H1 (cell line): Measurements from ENCODE around the gene PGLYRP2. TPM values are rescaled to one million over a fixed set of nuclear protein-coding genes. Genes with fewer than 3 reads are reported as not detected.

Experiments
- CTCF ChIA-PET: fragments of 300-600 bp; sonication (Branson Sonifier 250); formaldehyde crosslinking; loops from one replicate; lab custom pipeline; 2021; ENCODE audit not compliant: partially characterized antibody; lab: Charles Lee
- POLR2A ChIA-PET: fragments of 300-600 bp; sonication (Branson Sonifier 250); formaldehyde crosslinking; loops from one replicate; lab custom pipeline; 2021; ENCODE audit warnings: inconsistent platforms; ENCODE audit not compliant: partially characterized antibody; lab: Charles Lee
- DNase-seq, 2 experiments: peaks; one replicate each; pipeline versions ENCODE4 v3.0.0 to v3.0.0-alpha.2; 2010 to 2022; ENCODE audit warnings: low spot score in 2 of 2, low read depth in 1 of 2, mixed read lengths in 1 of 2
- FAIRE-seq: peaks from 2 replicates; lab custom pipeline; 2011; peaks lifted over from hg19 to GRCh38; lab: Jason Lieb, UNC
- H2AFZ ChIP-seq: 2 replicates; pipeline ENCODE4 v1.8.1; 2012; ENCODE audit warnings: low read length, inconsistent platforms
- H2AK5ac ChIP-seq: 2 replicates; pipeline ENCODE4 v1.6.1; 2013; ENCODE audit warnings: low read depth, low read length
- H2BK120ac ChIP-seq: replicated peaks from 2 replicates; pipeline ENCODE3; 2013; ENCODE audit warnings: low read depth, low read length, inconsistent platforms
- H2BK12ac ChIP-seq: 2 replicates; pipeline ENCODE4 v1.6.1; 2013; ENCODE audit warnings: low read depth, low read length
- H2BK15ac ChIP-seq: 2 replicates; pipeline ENCODE4 v1.6.1; 2013; ENCODE audit warnings: low read length
- H2BK20ac ChIP-seq: 2 replicates; pipeline ENCODE4 v1.6.1; 2013; ENCODE audit warnings: low read length
- H2BK5ac ChIP-seq: 2 replicates; pipeline ENCODE4 v1.6.1; 2013; ENCODE audit warnings: low read depth, low read length
- H3K14ac ChIP-seq: 2 replicates; pipeline ENCODE4 v1.6.1; 2013; ENCODE audit warnings: inconsistent platforms; ENCODE audit not compliant: insufficient read length
- H3K18ac ChIP-seq: 2 replicates; pipeline ENCODE4 v1.6.1; 2013; ENCODE audit warnings: low read length; ENCODE audit errors: extremely low read depth
- H3K23ac ChIP-seq: 2 replicates; pipeline ENCODE4 v1.6.1; 2013; ENCODE audit warnings: inconsistent platforms; ENCODE audit not compliant: insufficient read length
- H3K23me2 ChIP-seq: 2 replicates; pipeline ENCODE4 v1.6.1; 2013; ENCODE audit warnings: low read depth, low read length
- H3K27ac ChIP-seq: 2 replicates; pipeline ENCODE4 v1.6.1; 2011; ENCODE audit warnings: low read depth, low read length, inconsistent platforms
- H3K27me3 ChIP-seq, 4 experiments: replicated peaks in 1 of 4; 1 replicate in 1 of 4; 2 replicates in 3 of 4; pipeline versions ENCODE4 v1.6.1 to v1.8.1; 2011 to 2013; ENCODE audit warnings: low read length in 3 of 4, mild to moderate bottlenecking in 3 of 4, inconsistent platforms in 2 of 4, mixed read lengths in 2 of 4, moderate library complexity in 1 of 4; ENCODE audit not compliant: control insufficient read depth in 3 of 4, insufficient read depth in 3 of 4; ENCODE audit errors: extremely low read depth in 1 of 4
- H3K36me3 ChIP-seq, 4 experiments: 2 replicates each; pipeline versions ENCODE4 v1.6.1 to v1.8.1; 2011 to 2013; ENCODE audit warnings: mild to moderate bottlenecking in 4 of 4, low read length in 3 of 4, moderate library complexity in 2 of 4, control low read depth in 1 of 4, inconsistent platforms in 1 of 4; ENCODE audit not compliant: insufficient read depth in 4 of 4, control insufficient read depth in 2 of 4
- H3K4ac ChIP-seq: replicated peaks from 2 replicates; pipeline ENCODE3; 2013; ENCODE audit warnings: low read length, low read depth, mixed read lengths, inconsistent platforms; ENCODE audit not compliant: insufficient read length
- H3K4me1 ChIP-seq, 4 experiments: replicated peaks in 1 of 4; 1 replicate in 1 of 4; 2 replicates in 3 of 4; pipeline versions ENCODE4 v1.6.1 to v1.8.1; 2011 to 2013; ENCODE audit warnings: low read length in 3 of 4, inconsistent platforms in 2 of 4, mixed read lengths in 1 of 4; ENCODE audit not compliant: insufficient read depth in 4 of 4, control insufficient read depth in 3 of 4
- H3K4me2 ChIP-seq, 2 experiments: 2 replicates each; pipeline versions ENCODE4 v1.6.1 to v1.8.1; 2011 to 2013; ENCODE audit warnings: low read depth in 2 of 2, low read length in 2 of 2, control low read depth in 1 of 2, inconsistent platforms in 1 of 2, mild to moderate bottlenecking in 1 of 2; ENCODE audit not compliant: insufficient read depth in 1 of 2
- H3K4me3 ChIP-seq, 4 experiments: fragments of 200-600, 300-600 bp in 1 of 4; sonication (generic), shearing (Covaris generic), sonication (Bioruptor Twin) in 1 of 4; 2 replicates each; pipeline versions ENCODE4 v1.5.1 to v1.8.1; 2011 to 2016; ENCODE audit warnings: low read length in 4 of 4, low read depth in 3 of 4, control low read depth in 2 of 4, inconsistent platforms in 2 of 4, mild to moderate bottlenecking in 2 of 4, mixed read lengths in 1 of 4, moderate library complexity in 1 of 4; ENCODE audit not compliant: insufficient read depth in 2 of 4; ENCODE audit errors: extremely low read depth in 1 of 4
- H3K56ac ChIP-seq: replicated peaks from 2 replicates; pipeline ENCODE3; 2013; ENCODE audit warnings: low read depth, mild to moderate bottlenecking, mixed read lengths, low read length, inconsistent platforms; ENCODE audit not compliant: insufficient read length
- H3K79me1 ChIP-seq: 2 replicates; pipeline ENCODE4 v1.6.1; 2013; ENCODE audit warnings: low read depth, low read length, control low read depth
- H3K79me2 ChIP-seq, 2 experiments: 2 replicates each; pipeline versions ENCODE4 v1.6.1 to v1.8.1; 2012 to 2013; ENCODE audit warnings: low read length in 2 of 2, mild to moderate bottlenecking in 2 of 2, inconsistent platforms in 1 of 2; ENCODE audit not compliant: insufficient read depth in 2 of 2, control insufficient read depth in 1 of 2
- H3K9ac ChIP-seq, 4 experiments: replicated peaks in 1 of 4; 1 replicate in 1 of 4; 2 replicates in 3 of 4; pipeline versions ENCODE4 v1.6.1 to v1.8.1; 2011 to 2013; ENCODE audit warnings: low read depth in 3 of 4, low read length in 3 of 4, control low read depth in 2 of 4, mild to moderate bottlenecking in 2 of 4, moderate library complexity in 2 of 4, inconsistent platforms in 1 of 4; ENCODE audit errors: extremely low read depth in 1 of 4
- H3K9me3 ChIP-seq, 2 experiments: 2 replicates each; pipeline versions ENCODE4 v1.6.1 to v1.8.1; 2012 to 2013; ENCODE audit warnings: mild to moderate bottlenecking in 2 of 2, moderate library complexity in 2 of 2, control low read depth in 1 of 2, inconsistent platforms in 1 of 2, low read depth in 1 of 2, low read length in 1 of 2, mixed read lengths in 1 of 2; ENCODE audit not compliant: insufficient read depth in 2 of 2
- H4K20me1 ChIP-seq, 2 experiments: replicated peaks in 1 of 2; 2 replicates each; pipeline versions ENCODE3 to v1.8.1; 2011 to 2013; ENCODE audit warnings: inconsistent platforms in 2 of 2, low read length in 2 of 2, mild to moderate bottlenecking in 1 of 2; ENCODE audit not compliant: insufficient read depth in 2 of 2, control insufficient read depth in 1 of 2
- H4K5ac ChIP-seq: 2 replicates; pipeline ENCODE4 v1.6.1; 2013; ENCODE audit warnings: low read length, low read depth, mixed read lengths, inconsistent platforms; ENCODE audit not compliant: insufficient read length
- H4K8ac ChIP-seq: 2 replicates; pipeline ENCODE4 v1.8.0; 2013; ENCODE audit warnings: mild to moderate bottlenecking, moderate library complexity, low read length, inconsistent platforms; ENCODE audit not compliant: insufficient read depth; ENCODE audit errors: extremely low read depth
- H4K91ac ChIP-seq: replicated peaks from 2 replicates; pipeline ENCODE3; 2013; ENCODE audit warnings: low read length, mixed read lengths, inconsistent platforms; ENCODE audit not compliant: insufficient read length
- BRCA1 ChIP-seq: IDR thresholded peaks from 2 replicates; pipeline ENCODE4 v1.6.1; 2012; ENCODE audit warnings: low read depth, low read length, improper control_type of control experiment
- CHD1 ChIP-seq: IDR thresholded peaks from 2 replicates; pipeline ENCODE4 v1.6.1; 2012; ENCODE audit warnings: low read depth, low read length, improper control_type of control experiment
- EZH2 ChIP-seq: fragments of 200-600 bp; sonication (generic); IDR thresholded peaks from 2 replicates; pipeline ENCODE4 v1.7.1; 2012; ENCODE audit warnings: low read depth, mild to moderate bottlenecking, moderate library complexity, low read length, inconsistent platforms; ENCODE audit not compliant: severe bottlenecking
- GABPA ChIP-seq: IDR thresholded peaks from 2 replicates; pipeline ENCODE4 v1.6.1; 2011; ENCODE audit warnings: mild to moderate bottlenecking, low read length, moderate library complexity, borderline replicate concordance; ENCODE audit not compliant: insufficient read depth
- JUND ChIP-seq: IDR thresholded peaks from 2 replicates; pipeline ENCODE4 v1.6.1; 2011; ENCODE audit warnings: mild to moderate bottlenecking, improper control_type of control experiment, low read length
- POLR2AphosphoS5 ChIP-seq: IDR thresholded peaks from 2 replicates; pipeline ENCODE4 v1.6.1; 2011; ENCODE audit warnings: low read depth, low read length
- RFX5 ChIP-seq: IDR thresholded peaks from 2 replicates; pipeline ENCODE4 v1.6.1; 2011; ENCODE audit warnings: low read depth, low read length, improper control_type of control experiment, borderline replicate concordance
- RNF2 ChIP-seq: fragments of 200-900, 300-1000 bp; sonication (generic); IDR thresholded peaks from 2 replicates; pipeline ENCODE4 v1.7.1; 2016; ENCODE audit warnings: borderline replicate concordance, low read depth, mild to moderate bottlenecking, antibody characterized with exemption, low read length; ENCODE audit not compliant: poor library complexity, severe bottlenecking; ENCODE audit errors: missing control alignments
- SAP30 ChIP-seq: fragments of 300-600 bp; sonication (generic); IDR thresholded peaks from 2 replicates; pipeline ENCODE4 v1.7.1; 2012; ENCODE audit warnings: low read length, moderate library complexity, mild to moderate bottlenecking, inconsistent platforms; ENCODE audit not compliant: insufficient read depth, insufficient replicate concordance
- SP2 ChIP-seq: IDR thresholded peaks from 2 replicates; pipeline ENCODE4 v1.6.1; 2012; ENCODE audit warnings: mild to moderate bottlenecking, low read length, inconsistent platforms
- SRF ChIP-seq: IDR thresholded peaks from 2 replicates; pipeline ENCODE4 v1.6.1; 2011; ENCODE audit warnings: mild to moderate bottlenecking, low read depth, low read length, moderate library complexity
- USF2 ChIP-seq: IDR thresholded peaks from 2 replicates; pipeline ENCODE4 v1.6.1; 2011; ENCODE audit warnings: low read length, improper control_type of control experiment
- YY1 ChIP-seq: IDR thresholded peaks from 2 replicates; pipeline ENCODE4 v1.6.1; 2011; ENCODE audit warnings: low read depth, mild to moderate bottlenecking, low read length
- WGBS, 2 experiments: shearing (Covaris generic) in 1 of 2; methylation state at CpG; one replicate each; pipeline versions ENCODE4 v1.1.6 to v1.1.7; 2013 to 2015; ENCODE audit warnings: low lambda C conversion rate in 2 of 2, mixed read lengths in 2 of 2, inconsistent platforms in 1 of 2, low coverage in 1 of 2, missing lambda C conversion rate in 1 of 2; ENCODE audit not compliant: insufficient replicate concordance in 2 of 2, insufficient coverage in 1 of 2, insufficient read length in 1 of 2; ENCODE audit errors: extremely low coverage in 1 of 2, missing lambda C conversion rate in 1 of 2; 5-methylcytosine and 5-hydroxymethylcytosine counted together
- polyA plus RNA-seq, 7 experiments: library from polyadenylated mRNA; depleted of rRNA in 3 of 7; stranded (reverse) in 5 of 7; unstranded in 2 of 7; fragments of >200 nt in 5 of 7; fragments of 200-250 nt in 2 of 7; gene quantifications; 1 replicate in 5 of 7; 2 replicates in 1 of 7; 4 replicates in 1 of 7; pipeline versions ENCODE4 v1.2.1 to v1.2.3, GENCODE V29; 2011 to 2013; ENCODE audit warnings: missing spikeins in 2 of 7, mixed read lengths in 2 of 7
- total RNA-seq: library from RNA; stranded (reverse); fragmentation: NEBNext Ultra II Directional; extraction: Animal tissue kit (Norgen Biotek cat#: 25700); gene quantifications from 2 replicates; pipeline ENCODE4 v1.2.1, GENCODE V29; 2021

PGLYRP2 gene
- total and polyA plus RNA-seq, 2 of the 8 experiments (the other 6 are each of a cell fraction or from before 2014, with no cell fraction given) = not detected

GRCh38 chr19:15471639-15472101 lies 7.6 kb downstream of the PGLYRP2 start:
- Histone ChIP-seq H3K36me3 (no peaks in the 10 kb centered on the region), H3K23me2 (no peaks in the 10 kb centered on the region; the same call in 1 of the 2 replicates), H2BK120ac (no peak overlapping the region), H3K4ac (no peak overlapping the region), H2BK15ac (no peak overlapping the region), H3K4me3 (no peak overlapping the region), H3K4me1 (peaks cover 0 to 5% (median 2%) of the 10 kb centered on the region in 4 experiments; a peak in 2 of 7 replicates), H3K18ac (no peak overlapping the region), H3K27me3 (peaks cover 15 to 29% (median 22%) of the 10 kb centered on the region in 4 experiments), H3K9ac (no peak overlapping the region), H3K79me2 (no peaks in the 10 kb centered on the region), H3K79me1 (no peaks in the 10 kb centered on the region), H3K56ac (no peak overlapping the region), H3K4me2 (no peak overlapping the region), H4K91ac (no peak overlapping the region), H4K5ac (no peak overlapping the region), H3K9me3 (peaks cover 17 to 25% of the 10 kb centered on the region in 2 experiments; a peak in 3 of 4 replicates), H2AFZ (no peak overlapping the region), H3K27ac (no peak overlapping the region), H3K23ac (no peak overlapping the region), H2BK12ac (no peak overlapping the region), H4K8ac (no peak overlapping the region), H2AK5ac (no peak overlapping the region), H2BK5ac (no peak overlapping the region), H3K14ac (no peak overlapping the region), H2BK20ac (no peak overlapping the region), H4K20me1 (peaks cover 3 to 8% of the 10 kb centered on the region in 2 experiments)
- ChIA-PET CTCF (interaction anchor here (1.1 kb wide), 1 partner anchor 76 kb away, joined by 4 read pairs; no protein-coding TSS in a partner anchor), POLR2A (no interaction called here)
- FAIRE-seq = no peak
- 88% methylated on average over 25 of the region's 31 CpGs; no CpG with 5 or more reads in 1 of the 2 experiments for WGBS, 2 experiments
- DNase-seq = no peak
- TF ChIP-seq GABPA = no peak
- TF ChIP-seq SRF = no peak
- no peak for TF ChIP-seq EZH2
- no peak for TF ChIP-seq POLR2AphosphoS5
- no peak for TF ChIP-seq SP2
- TF ChIP-seq JUND = no peak
- no peak for TF ChIP-seq BRCA1
- TF ChIP-seq CHD1 = no peak
- no peak for TF ChIP-seq RNF2
- no peak for TF ChIP-seq RFX5
- TF ChIP-seq SAP30 = no peak
- no peak for TF ChIP-seq USF2
- no peak for TF ChIP-seq YY1
